Body of pancreas (tissue), 4 donors: ENCODE results near the gene CRIP1. TPM values are rescaled to one million over a fixed set of nuclear protein-coding genes. Genes with fewer than 3 reads are reported as not detected.

Experiments
- ATAC-seq: fragments of 150-250 bp; one replicate; pipeline ENCODE4 v1.9.1; 2016
- DNase-seq, 4 donors: peaks; one replicate each; pipeline ENCODE4 v3.0.0-alpha.2; 2019
- H3K27ac ChIP-seq, 4 donors: fragments of 200-600 bp; sonication (generic); 1 replicate in 3 of 4; 2 replicates in 1 of 4; pipeline versions ENCODE4 v1.5.1 to v1.6.1; 2016 to 2019; ENCODE audit warnings: mild to moderate bottlenecking in 1 of 4, mixed read lengths in 1 of 4, moderate library complexity in 1 of 4
- H3K27me3 ChIP-seq, 2 donors: fragments of 200-600 bp; sonication (generic); one replicate each; pipeline ENCODE4 v1.6.0; 2016; ENCODE audit warnings: mild to moderate bottlenecking in 1 of 2
- H3K36me3 ChIP-seq, 2 donors: fragments of 200-600 bp; sonication (generic); replicated peaks in 1 of 2; 2 replicates each; pipeline ENCODE4 v1.5.1; 2016; ENCODE audit warnings: low read depth in 2 of 2; ENCODE audit not compliant: insufficient read depth in 1 of 2
- H3K4me1 ChIP-seq: fragments of 200-600 bp; sonication (generic); one replicate; pipeline ENCODE4 v1.6.0; 2016
- H3K4me3 ChIP-seq, 2 donors: fragments of 200-600 bp; sonication (generic); 1 replicate in 1 of 2; 2 replicates in 1 of 2; pipeline ENCODE4 v1.5.1; 2016 to 2019
- H3K9me3 ChIP-seq, 3 donors: fragments of 200-600 bp; sonication (generic); 1 replicate in 2 of 3; 2 replicates in 1 of 3; pipeline ENCODE4 v1.5.1; 2016
- POLR2A ChIP-seq, 3 donors: fragments of 450-650 bp; IDR thresholded peaks; one replicate each; pipeline ENCODE4 v1.6.1; 2016; ENCODE audit warnings: antibody characterized with exemption in 3 of 3, mild to moderate bottlenecking in 2 of 3
- WGBS, 2 donors: methylation state at CpG; one replicate each; pipeline ENCODE4 v1.1.5; 2017; 5-methylcytosine and 5-hydroxymethylcytosine counted together
- intact Hi-C: fragments of 100-400 bp; cut with DNase I; formaldehyde crosslinking; loops from one replicate; pipeline ENCODE4 v1.15.1; 2023
- total RNA-seq, 2 donors: library from RNA; depleted of rRNA; stranded (reverse); fragments of >200 nt; gene quantifications; one replicate each; pipeline ENCODE4 v1.1.0, GENCODE V29; 2016
- TF ChIP-seq, protein P1 (sequence below), 7 experiments: fragments of 450-650 bp in 4 of 7; fragments of 200-600 bp in 3 of 7; sonication (generic) in 3 of 7; IDR thresholded peaks; one replicate each; pipeline ENCODE4 v1.5.1; 2016 to 2019; ENCODE audit warnings: antibody characterized with exemption in 7 of 7

Gene CRIP1
- total RNA-seq, 2 donors from 2014 or later: 2.6 to 5.4 TPM

DNA sequence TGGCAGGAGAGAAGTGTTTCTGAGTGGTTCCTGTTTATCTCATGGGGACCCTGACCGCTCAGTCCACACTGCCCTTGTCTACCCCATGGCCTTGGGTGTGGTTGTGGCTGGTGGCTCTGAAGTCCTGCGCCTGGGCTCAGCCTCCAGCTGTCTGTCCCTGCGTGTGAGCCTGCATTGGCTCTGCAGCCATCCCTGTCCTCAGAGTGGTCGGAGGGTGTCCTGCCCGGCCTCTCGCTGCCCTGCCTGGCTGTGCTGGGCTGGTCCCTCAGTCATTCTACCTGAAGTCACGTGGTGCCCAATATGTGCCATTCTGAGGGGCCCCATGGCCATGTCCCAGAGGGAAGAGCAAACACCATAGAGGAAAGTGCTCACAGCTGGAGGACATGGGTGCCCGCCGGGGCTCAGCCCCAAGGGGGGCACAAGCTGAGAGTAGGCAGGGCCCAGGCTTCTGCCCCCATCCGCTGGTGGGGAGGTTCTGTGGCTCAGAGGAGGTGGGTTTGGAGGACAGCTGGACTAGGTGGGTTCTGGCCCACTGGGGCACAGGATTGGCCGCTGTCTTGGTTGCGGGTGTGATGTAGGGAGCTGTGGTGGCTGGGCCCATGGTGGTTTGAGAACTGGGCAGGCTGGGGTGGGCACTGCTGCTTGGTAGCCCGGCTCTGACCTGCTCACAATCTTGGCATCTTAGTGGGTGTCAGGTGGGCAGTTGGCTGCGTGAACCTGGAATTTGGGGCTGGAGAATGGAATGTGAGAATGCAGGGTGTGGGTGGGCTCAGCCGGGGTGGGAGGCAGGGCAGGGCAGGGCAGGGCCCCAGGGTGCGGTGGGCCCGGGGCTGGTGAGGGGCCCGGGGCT, 16.0 kb downstream of the CRIP1 start:
- no peak for ATAC-seq
- 75 to 80% methylated on average over 6 to 18 of the region's 18 CpGs for WGBS, 2 donors
- intact Hi-C loops: no loop called here
- TF ChIP-seq POLR2A (IDR thresholded peaks at IDR 0.05): no peak
- TF ChIP-seq, protein P1, sequence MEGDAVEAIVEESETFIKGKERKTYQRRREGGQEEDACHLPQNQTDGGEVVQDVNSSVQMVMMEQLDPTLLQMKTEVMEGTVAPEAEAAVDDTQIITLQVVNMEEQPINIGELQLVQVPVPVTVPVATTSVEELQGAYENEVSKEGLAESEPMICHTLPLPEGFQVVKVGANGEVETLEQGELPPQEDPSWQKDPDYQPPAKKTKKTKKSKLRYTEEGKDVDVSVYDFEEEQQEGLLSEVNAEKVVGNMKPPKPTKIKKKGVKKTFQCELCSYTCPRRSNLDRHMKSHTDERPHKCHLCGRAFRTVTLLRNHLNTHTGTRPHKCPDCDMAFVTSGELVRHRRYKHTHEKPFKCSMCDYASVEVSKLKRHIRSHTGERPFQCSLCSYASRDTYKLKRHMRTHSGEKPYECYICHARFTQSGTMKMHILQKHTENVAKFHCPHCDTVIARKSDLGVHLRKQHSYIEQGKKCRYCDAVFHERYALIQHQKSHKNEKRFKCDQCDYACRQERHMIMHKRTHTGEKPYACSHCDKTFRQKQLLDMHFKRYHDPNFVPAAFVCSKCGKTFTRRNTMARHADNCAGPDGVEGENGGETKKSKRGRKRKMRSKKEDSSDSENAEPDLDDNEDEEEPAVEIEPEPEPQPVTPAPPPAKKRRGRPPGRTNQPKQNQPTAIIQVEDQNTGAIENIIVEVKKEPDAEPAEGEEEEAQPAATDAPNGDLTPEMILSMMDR (IDR thresholded peaks at IDR 0.05): no peak
- H3K27ac ChIP-seq: no peak overlapping the region
- no peaks in the 10 kb centered on the region for H3K36me3 ChIP-seq
- no peaks in the 10 kb centered on the region for H3K9me3 ChIP-seq
- no peaks in the 10 kb centered on the region for H3K27me3 ChIP-seq
- H3K4me1 ChIP-seq: no peaks in the 10 kb centered on the region
- no peak for DNase-seq
- H3K4me3 ChIP-seq: no peak overlapping the region

DNA sequence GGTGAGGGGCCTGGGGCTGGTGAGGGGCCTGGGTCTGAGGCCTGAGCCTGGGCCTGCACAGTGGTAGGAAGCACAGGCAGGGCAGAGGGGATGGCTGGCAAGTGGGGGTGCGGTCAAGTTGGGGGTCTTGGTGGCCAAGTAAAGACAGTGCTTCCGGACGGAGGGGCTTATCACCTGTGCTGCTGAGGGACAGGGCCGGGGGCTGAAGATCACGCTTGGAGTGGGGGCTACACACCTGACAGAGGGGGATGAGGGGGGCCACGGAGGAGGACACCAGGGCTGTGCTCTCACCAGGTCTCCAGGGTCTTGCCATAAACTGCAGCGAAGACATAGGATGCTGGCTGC, 16.6 kb downstream of the CRIP1 start:
- Histone ChIP-seq H3K4me3 (no peak overlapping the region), H3K9me3 (no peaks in the 10 kb centered on the region), H3K4me1 (no peaks in the 10 kb centered on the region), H3K27ac (no peak overlapping the region), H3K27me3 (no peaks in the 10 kb centered on the region), H3K36me3 (no peaks in the 10 kb centered on the region)
- TF ChIP-seq, protein P1 (IDR thresholded peaks at IDR 0.05): no peak
- no peak for TF ChIP-seq POLR2A (IDR thresholded peaks at IDR 0.05)
- no peak for ATAC-seq
- no peak for DNase-seq
- WGBS, 2 donors: 77 to 79% methylated on average over 5 to 7 of the region's 7 CpGs
- intact Hi-C loops: no loop called here

DNA sequence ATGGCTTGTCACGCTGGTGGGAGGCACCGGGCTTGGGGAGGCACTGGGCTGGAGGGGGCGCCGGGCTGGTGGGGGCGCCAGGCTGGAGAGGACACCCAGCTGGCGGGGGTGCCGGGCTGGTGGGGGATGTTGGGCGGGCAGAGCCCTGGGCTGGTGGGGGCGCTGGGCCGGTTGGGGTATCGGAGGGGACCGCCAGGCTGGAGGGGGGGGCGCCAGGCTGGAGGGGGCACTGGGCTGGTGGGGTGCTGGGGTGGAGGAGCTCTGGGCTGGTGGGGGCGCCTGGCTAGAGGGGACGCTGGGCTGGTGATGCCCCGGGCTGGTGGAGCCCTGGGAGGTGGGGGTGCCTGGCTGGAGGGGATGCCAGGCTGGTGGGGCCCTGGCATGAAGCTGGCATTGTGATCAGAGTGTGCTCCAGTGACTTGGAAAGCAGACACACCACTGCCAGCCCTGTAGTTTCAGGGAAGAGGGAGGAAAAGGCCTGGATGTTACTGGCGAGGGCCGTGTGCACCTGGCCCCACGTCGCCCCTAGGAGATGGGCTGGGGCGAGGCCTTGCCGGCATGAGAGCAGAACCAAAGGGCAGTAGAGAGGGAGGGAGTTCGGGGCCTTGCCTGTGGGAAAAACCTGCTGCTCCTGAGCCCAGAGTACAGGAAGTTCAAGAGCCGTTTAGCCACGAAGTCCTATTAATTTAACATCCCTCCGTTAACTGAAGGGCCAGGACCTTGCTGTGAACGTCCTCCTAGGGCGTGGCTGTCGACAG, 17.4 kb downstream of the CRIP1 start:
- Histone ChIP-seq H3K9me3 (no peaks in the 10 kb centered on the region), H3K4me1 (no peaks in the 10 kb centered on the region), H3K4me3 (no peak overlapping the region), H3K27ac (no peak overlapping the region), H3K36me3 (no peaks in the 10 kb centered on the region), H3K27me3 (no peaks in the 10 kb centered on the region)
- TF ChIP-seq POLR2A (IDR thresholded peaks at IDR 0.05): no peak
- TF ChIP-seq, protein P1 (IDR thresholded peaks at IDR 0.05): no peak
- DNase-seq (no peak), ATAC-seq (no peak)
- 55 to 70% methylated on average over 25 to 26 of the region's 29 CpGs for WGBS, 2 donors
- intact Hi-C loops: no loop called here

DNA sequence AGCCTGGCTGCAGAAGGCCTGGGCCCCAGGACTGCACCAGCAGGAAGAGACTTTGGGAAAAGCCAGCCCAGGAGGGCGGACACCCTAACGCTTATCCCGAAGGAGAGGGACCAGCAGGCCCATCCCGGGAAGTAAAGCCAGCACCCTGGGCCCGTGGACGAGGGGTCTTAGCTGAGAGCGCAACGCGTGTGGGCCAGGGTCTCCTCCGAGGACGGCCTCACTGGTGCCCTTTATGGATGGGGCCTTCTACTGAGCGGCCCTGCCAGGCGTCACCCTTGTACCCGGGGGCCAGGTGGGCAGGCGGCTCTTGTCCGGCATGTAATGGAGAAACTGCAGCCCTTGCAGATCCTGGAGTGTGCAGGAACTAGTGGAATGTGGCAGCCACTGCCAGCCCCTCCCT, 18.4 kb downstream of the CRIP1 start:
- H3K4me3 ChIP-seq: no peak overlapping the region
- DNase-seq: no peak

More for the DNA sequence above, 18.4 kb downstream of the CRIP1 start:
- Histone ChIP-seq H3K27me3 (peaks cover 0 to 7% of the 10 kb centered on the region in 2 donors), H3K27ac (no peak overlapping the region), H3K9me3 (no peaks in the 10 kb centered on the region), H3K36me3 (no peaks in the 10 kb centered on the region), H3K4me1 (no peaks in the 10 kb centered on the region)
- WGBS, 2 donors: 70 to 93% methylated on average over 3 to 16 of the region's 16 CpGs
- no peak for TF ChIP-seq POLR2A (IDR thresholded peaks at IDR 0.05)
- TF ChIP-seq, protein P1 (IDR thresholded peaks at IDR 0.05): no peak
- no peak for ATAC-seq
- intact Hi-C loops: no loop called here
